Nucleus accumbens (tissue), 56 donors: ENCODE results near the gene CD81.
"Not testable (repeated sequence)": the region's sequence is repeated elsewhere in the genome, so short reads cannot be mapped to it uniquely, and the experiment has no call there.

Source experiments
- DNase-seq, 56 donors: peaks; one replicate each; lab custom pipeline; 2025; lab: John Stamatoyannopoulos, UW

The CD81 gene

GRCh38 chr11:2355000-2355644, 22.0 kb upstream of the CD81 start:
- no peak for DNase-seq

- DNase-seq, result no peak
Observed at GRCh38 chr11:2357246-2357645, 19.9 kb upstream of the CD81 start.

- DNase-seq, result not testable (repeated sequence)
Observed at GRCh38 chr11:2357651-2358050, 19.5 kb upstream of the CD81 start.

- DNase-seq, result no peak
Observed at GRCh38 chr11:2358754-2359442, 18.2 kb upstream of the CD81 start.

- DNase-seq, result no peak
Observed at GRCh38 chr11:2359557-2359956, 17.6 kb upstream of the CD81 start.

- no peak for DNase-seq
Observed at GRCh38 chr11:2360081-2360642, 16.9 kb upstream of the CD81 start.

- DNase-seq, result no peak
Observed at GRCh38 chr11:2361565-2361964, 15.5 kb upstream of the CD81 start.

GRCh38 chr11:2362414-2362813, 14.7 kb upstream of the CD81 start:
- no peak for DNase-seq

GRCh38 chr11:2363130-2363529, 14.0 kb upstream of the CD81 start:
- no peak for DNase-seq

- no peak for DNase-seq
Observed at GRCh38 chr11:2363577-2364370, 13.3 kb upstream of the CD81 start.

- not testable (repeated sequence) for DNase-seq
Observed at GRCh38 chr11:2364386-2364785, 12.7 kb upstream of the CD81 start.

GRCh38 chr11:2365571-2366210, 11.4 kb upstream of the CD81 start:
- no peak for DNase-seq

GRCh38 chr11:2366276-2366675, 10.8 kb upstream of the CD81 start:
- DNase-seq, result peak in 41 of 56 donors; percentile 35 to 83 (median 54)

- DNase-seq, result peak in 6 of 56 donors; percentile 37 to 57 (median 49)
Observed at GRCh38 chr11:2366733-2367132, 10.4 kb upstream of the CD81 start.

- DNase-seq, result no peak
Observed at GRCh38 chr11:2367266-2368160, 9.6 kb upstream of the CD81 start.

GRCh38 chr11:2368178-2368850, 8.8 kb upstream of the CD81 start:
- DNase-seq, result no peak

- DNase-seq, result no peak
Observed at GRCh38 chr11:2368851-2369180, 8.3 kb upstream of the CD81 start.

GRCh38 chr11:2369320-2369719, 7.8 kb upstream of the CD81 start:
- DNase-seq, result no peak

GRCh38 chr11:2369896-2370295, 7.2 kb upstream of the CD81 start:
- no peak for DNase-seq
